Glomerular visceral epithelial cell (primary cell): Measurements from ENCODE around the gene CDKN2AIPNL.
"Not testable (repeated sequence)": the region's sequence is repeated elsewhere in the genome, so short reads cannot be mapped to it uniquely, and the experiment has no call there.

Source experiments
- DNase-seq: peaks from one replicate; pipeline ENCODE4 v3.0.0-alpha.2; 2016; ENCODE audit errors: extremely low spot score

The CDKN2AIPNL gene

GRCh38 chr5:134398609-134399155 is 13.0 kb downstream of the CDKN2AIPNL start:
- DNase-seq, result no peak

- no peak for DNase-seq
These were observed 14.5 kb downstream of the CDKN2AIPNL start for GRCh38 chr5:134397196-134397595.

DNA sequence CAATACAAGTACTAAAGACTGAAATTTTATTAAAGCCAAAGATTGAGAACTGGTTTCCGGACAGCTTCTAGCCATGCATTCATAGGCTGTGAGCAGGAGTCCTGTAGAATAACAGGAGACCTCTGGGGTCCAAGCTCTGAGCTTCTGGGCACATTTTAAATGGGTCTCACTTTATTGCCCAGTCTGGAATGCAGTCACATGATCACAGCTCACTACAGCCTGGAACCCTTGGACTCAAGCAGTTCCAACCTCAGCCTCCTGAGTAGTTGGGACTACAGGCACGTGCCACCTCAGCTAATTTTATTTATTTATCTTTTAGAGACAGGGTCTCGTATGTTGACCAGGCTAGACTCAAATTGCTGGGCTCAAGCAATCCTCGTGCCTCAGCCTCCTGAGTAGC is 15.4 kb downstream of the CDKN2AIPNL start:
- no peak for DNase-seq

- peak; percentile 24 for DNase-seq
These were observed 16.7 kb downstream of the CDKN2AIPNL start for GRCh38 chr5:134394932-134395331.

DNA sequence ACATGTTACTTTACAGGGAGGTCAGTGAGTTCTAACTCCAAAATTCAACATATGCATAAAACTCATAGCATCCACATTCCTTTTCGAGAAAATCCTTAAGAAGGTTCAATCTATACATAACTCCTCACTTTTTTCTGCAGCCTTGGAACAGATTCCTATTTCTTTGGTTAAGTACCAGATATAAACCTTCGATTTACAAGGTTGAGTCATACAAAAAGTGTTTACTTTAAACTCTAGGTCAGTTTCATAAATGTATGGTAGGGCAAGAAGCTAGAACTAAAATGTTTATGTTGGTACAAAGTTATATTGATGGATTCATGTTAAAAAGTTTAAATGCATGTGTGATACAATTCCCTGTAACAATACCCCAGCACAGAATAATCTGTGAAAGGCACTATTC is 19.4 kb downstream of the CDKN2AIPNL start:
- no peak for DNase-seq

DNA sequence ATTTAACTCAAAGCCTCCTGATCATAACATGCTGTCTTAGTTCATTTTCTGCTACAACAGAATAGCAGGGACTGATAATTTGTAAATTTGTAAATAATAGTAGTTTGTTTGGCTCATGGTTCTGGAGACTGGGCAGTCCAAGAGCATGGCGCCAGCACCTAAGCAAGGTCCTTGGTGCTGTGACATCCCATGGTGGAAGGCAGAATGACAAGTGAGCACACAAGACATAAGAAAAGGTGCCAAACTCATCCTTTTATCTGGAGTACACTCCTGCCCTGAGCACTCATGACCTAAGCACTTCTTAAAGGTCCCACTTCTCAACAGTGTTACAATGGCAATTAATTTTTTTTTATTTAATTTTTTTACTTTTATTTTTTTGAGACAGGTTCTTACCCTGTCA is 24.2 kb downstream of the CDKN2AIPNL start:
- DNase-seq, result no peak

- DNase-seq, result no peak
These were observed 27.5 kb downstream of the CDKN2AIPNL start for GRCh38 chr5:134383980-134384697.

DNA sequence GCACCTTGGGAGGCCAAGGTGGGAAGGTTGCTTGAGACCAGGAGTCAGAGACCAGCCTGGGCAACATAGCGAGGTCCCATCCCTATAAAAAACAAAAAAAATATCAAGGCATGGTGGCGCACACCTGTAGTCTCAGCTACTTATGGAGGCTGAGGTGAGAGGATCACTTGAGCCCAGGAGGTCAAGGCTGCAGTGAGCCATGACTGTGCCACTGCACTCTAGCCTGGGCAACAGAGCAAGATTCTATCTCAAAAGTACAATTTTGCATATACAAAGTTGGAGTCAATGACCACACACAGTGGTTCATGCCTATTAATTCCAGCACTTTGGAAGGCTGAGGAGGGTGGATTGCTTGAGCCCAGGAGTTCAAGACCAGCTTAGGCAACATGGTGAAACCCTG is 29.5 kb downstream of the CDKN2AIPNL start:
- DNase-seq, result not testable (repeated sequence)

GRCh38 chr5:134380346-134380745 is 31.3 kb downstream of the CDKN2AIPNL start:
- DNase-seq, result no peak

DNA sequence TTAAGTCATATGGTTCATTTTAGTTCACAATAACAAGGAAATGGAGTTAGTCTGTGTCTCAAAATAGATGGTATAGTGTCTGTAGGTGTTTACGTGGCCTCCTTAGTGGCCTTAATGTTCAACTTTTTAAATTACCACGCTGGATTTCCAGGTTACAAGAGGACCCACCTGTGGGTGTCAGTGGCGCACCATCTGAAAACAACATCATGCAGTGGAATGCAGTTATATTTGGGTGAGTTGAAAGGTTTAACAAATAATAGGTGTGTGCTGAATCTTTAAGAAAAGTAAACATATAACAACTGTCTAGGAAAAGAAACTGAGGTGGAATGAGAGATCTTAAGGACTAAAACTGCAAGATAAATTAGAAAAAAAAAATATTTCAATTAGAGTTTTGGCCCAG is 37.4 kb downstream of the CDKN2AIPNL start:
- DNase-seq, result no peak

DNA sequence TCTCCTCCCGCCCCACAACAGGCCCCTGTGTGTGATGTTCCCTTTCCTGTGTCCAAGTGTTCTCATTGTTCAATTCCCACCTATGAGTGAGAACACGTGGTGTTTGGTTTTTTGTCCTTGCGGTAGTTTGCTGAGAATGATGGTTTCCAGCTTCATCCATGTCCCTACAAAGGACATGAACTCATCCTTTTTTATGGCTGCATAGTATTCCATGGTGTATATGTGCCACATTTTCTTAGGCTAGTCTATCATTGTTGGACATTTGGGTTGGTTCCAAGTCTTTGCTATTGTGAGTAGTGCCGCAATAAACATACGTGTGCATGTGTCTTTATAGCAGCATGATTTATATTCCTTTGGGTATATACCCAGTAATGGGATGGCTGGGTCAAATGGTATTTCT is 38.0 kb downstream of the CDKN2AIPNL start:
- DNase-seq, result not testable (repeated sequence)

DNA sequence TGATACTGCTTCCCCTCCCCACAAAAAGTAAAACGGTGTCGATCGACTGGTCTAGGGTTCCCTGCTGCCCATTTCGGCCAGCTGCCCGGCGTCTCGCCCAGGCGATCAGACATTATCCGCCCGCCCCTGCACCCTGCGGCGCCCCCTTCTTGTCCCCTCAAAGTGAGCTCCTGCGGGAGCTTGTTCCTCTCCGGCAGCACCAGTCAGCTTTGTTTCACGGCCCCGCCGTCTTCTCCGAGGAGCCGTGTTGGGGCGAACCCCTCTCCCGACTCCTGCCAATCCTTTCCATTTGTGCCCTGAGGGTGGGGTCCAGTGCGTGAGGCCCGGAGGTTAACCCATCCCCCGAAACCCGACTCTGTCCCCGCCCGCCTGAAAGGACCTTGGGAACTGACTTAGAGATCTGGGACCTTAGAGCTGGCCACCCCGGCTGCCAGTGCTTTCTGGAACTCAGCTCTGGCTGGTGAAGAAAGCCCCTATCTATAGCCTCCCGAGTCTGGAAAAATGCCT is 39.8 kb downstream of the CDKN2AIPNL start:
- DNase-seq, result peak; percentile 63

- DNase-seq, result peak; percentile 99
These were observed 40.5 kb downstream of the CDKN2AIPNL start, which contains the start of gene UBE2B for GRCh38 chr5:134370871-134371833. Gene UBE2B (plus strand): TSS chr5:134371569. CDS start chr5:134371596, 27 bp downstream.

- DNase-seq, result peak; percentile 15
These were observed 41.3 kb downstream of the CDKN2AIPNL start for GRCh38 chr5:134370311-134370870.

DNA sequence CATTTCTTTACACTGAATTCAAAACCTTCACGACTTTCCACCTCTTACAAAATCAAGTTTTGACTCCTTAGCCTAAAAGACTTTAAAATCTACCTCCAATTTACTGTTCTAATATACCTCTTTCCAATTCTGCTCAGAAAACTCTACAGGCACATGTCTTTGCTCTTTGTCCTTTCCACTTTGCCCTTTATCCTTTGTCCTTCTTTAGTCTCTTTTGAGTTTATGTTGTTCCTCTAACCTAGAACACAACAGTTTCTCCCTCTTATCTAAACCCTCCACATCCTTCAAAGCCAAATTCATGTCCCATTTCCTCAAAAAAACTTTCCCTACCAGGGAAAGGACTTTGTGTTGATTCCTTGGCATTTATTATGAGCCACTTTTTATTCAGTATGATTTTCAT is 46.1 kb downstream of the CDKN2AIPNL start:
- DNase-seq, result no peak

- no peak for DNase-seq
These were observed 56.0 kb downstream of the CDKN2AIPNL start for GRCh38 chr5:134355681-134356080.
